Measurements from ENCODE around the gene SLC39A3. TPM values are rescaled to one million over a fixed set of nuclear protein-coding genes. Genes with fewer than 3 reads are reported as not detected.

The SLC39A3 gene
- total RNA-seq, 1 donor from 2014 or later = 24.0 TPM

- no peak for TF ChIP-seq CTCF (IDR thresholded peaks at IDR 0.05; ENCODE audit: insufficient read depth, low read length, severe bottlenecking)
- DNase-seq (ENCODE audit: low read depth) (no peak), FAIRE-seq (no peak)
- Histone ChIP-seq H3K27me3 (ENCODE audit: control insufficient read depth, insufficient read depth, low read length) (no peaks in the 10 kb centered on the region), H3K4me3 (ENCODE audit: low read depth, low read length) (no peak overlapping the region), H3K36me3 (ENCODE audit: control insufficient read depth, insufficient read depth, low read length) (no peaks in the 10 kb centered on the region)
Observed at GRCh38 chr19:2683430-2684003, 56.3 kb downstream of the SLC39A3 start.

Other genes with a start within 250 kb of the SLC39A3 start
- under 0.01 TPM in 2 replicates for gene GNG7, start 37.3 kb downstream of the SLC39A3 start, total RNA-seq
- under 0.01 TPM in 2 replicates for gene DIRAS1, start 18.6 kb downstream of the SLC39A3 start, total RNA-seq
- gene SGTA, start 43.3 kb upstream of the SLC39A3 start, total RNA-seq = 19.7 and 26.5 TPM in 2 replicates
- gene THOP1, start 45.5 kb upstream of the SLC39A3 start, total RNA-seq = 55.6 and 86.4 TPM in 2 replicates
- gene ZNF554, start 79.9 kb upstream of the SLC39A3 start, total RNA-seq = 3.2 and 3.9 TPM in 2 replicates
- gene ZNF555, start 101.5 kb upstream of the SLC39A3 start, total RNA-seq = 4.6 and 4.7 TPM in 2 replicates
- gene ZNF556, start 127.3 kb upstream of the SLC39A3 start, total RNA-seq = 2.0 and 2.4 TPM in 2 replicates
- 11.1 and 11.6 TPM in 2 replicates for gene ZNF57, start 160.9 kb upstream of the SLC39A3 start, total RNA-seq
- gene ZNF77, start 205.0 kb upstream of the SLC39A3 start, total RNA-seq = 7.9 and 9.2 TPM in 2 replicates
- gene TLE6, start 237.5 kb upstream of the SLC39A3 start, total RNA-seq = under 0.01 TPM in 1 of 2 replicates, not detected in the other